GM12878 (cell line): ENCODE data around the gene ZNF423.

ENCODE experiments used
- LARP7 ChIP-seq: fragments of 450-650 bp; IDR thresholded peaks from 2 replicates; pipeline ENCODE4 v1.6.1; 2017; ENCODE audit warnings: mild to moderate bottlenecking
- NFIC ChIP-seq: IDR thresholded peaks from 2 replicates; pipeline ENCODE4 v1.6.1; 2012; ENCODE audit warnings: low read depth, mild to moderate bottlenecking, inconsistent platforms, low read length, moderate library complexity
- NFYB ChIP-seq: IDR thresholded peaks from 2 replicates; pipeline ENCODE4 v1.6.1; 2011; ENCODE audit warnings: low read depth, mild to moderate bottlenecking, low read length, improper control_type of control experiment, moderate library complexity; ENCODE audit not compliant: insufficient read depth
- POLR2A ChIP-seq: IDR thresholded peaks from 2 replicates; pipeline ENCODE4 v1.6.1; 2011; ENCODE audit warnings: low read depth, mild to moderate bottlenecking, low read length
- STAT3 ChIP-seq: IDR thresholded peaks from 2 replicates; pipeline ENCODE4 v1.6.1; 2011; ENCODE audit warnings: low read depth, low read length, improper control_type of control experiment
- ZNF274 ChIP-seq: IDR thresholded peaks from one replicate; pipeline ENCODE4 v1.8.0; 2011; ENCODE audit not compliant: insufficient read length, insufficient read depth
- TF ChIP-seq, protein P1 (sequence below), 3 experiments: IDR thresholded peaks in 2 of 3; conservative IDR thresholded peaks in 1 of 3; 2 replicates each; pipeline ENCODE4 v1.5.1; 2011; ENCODE audit warnings: low read depth in 3 of 3, low read length in 3 of 3, mild to moderate bottlenecking in 3 of 3, control low read depth in 2 of 3, moderate library complexity in 2 of 3, inconsistent platforms in 1 of 3, mixed read lengths in 1 of 3; ENCODE audit not compliant: control insufficient read depth in 2 of 3, insufficient read depth in 1 of 3; ENCODE audit errors: extremely low read depth in 1 of 3
- TF ChIP-seq, protein P2 (sequence below): IDR thresholded peaks from 2 replicates; pipeline ENCODE4 v1.6.1; 2012; ENCODE audit warnings: mild to moderate bottlenecking, low read depth, low read length

DNA sequence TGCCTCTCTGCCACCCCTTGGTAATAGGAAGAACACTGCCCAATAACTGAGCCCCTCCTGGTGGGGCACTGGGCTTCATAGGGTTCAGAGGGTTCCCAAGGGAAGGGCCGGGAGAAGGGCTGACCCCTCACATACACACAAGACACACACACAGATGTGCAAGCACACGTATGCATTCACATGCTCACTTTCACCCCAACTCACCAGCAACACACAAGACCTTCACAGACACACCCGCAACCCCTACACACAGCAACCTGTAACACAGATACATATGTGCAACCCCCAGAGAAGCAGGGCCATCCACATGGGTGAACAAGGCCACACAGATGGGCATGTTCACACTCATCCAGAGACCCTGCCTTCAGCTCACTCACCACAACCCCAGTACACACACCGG is 225.1 kb downstream of the ZNF423 start:
- TF ChIP-seq POLR2A (no peak), LARP7 (no peak), NFYB (no peak), STAT3 (no peak), NFIC (no peak), ZNF274 (no peak)
- TF ChIP-seq, protein P1, sequence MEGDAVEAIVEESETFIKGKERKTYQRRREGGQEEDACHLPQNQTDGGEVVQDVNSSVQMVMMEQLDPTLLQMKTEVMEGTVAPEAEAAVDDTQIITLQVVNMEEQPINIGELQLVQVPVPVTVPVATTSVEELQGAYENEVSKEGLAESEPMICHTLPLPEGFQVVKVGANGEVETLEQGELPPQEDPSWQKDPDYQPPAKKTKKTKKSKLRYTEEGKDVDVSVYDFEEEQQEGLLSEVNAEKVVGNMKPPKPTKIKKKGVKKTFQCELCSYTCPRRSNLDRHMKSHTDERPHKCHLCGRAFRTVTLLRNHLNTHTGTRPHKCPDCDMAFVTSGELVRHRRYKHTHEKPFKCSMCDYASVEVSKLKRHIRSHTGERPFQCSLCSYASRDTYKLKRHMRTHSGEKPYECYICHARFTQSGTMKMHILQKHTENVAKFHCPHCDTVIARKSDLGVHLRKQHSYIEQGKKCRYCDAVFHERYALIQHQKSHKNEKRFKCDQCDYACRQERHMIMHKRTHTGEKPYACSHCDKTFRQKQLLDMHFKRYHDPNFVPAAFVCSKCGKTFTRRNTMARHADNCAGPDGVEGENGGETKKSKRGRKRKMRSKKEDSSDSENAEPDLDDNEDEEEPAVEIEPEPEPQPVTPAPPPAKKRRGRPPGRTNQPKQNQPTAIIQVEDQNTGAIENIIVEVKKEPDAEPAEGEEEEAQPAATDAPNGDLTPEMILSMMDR (IDR thresholded peaks at IDR 0.05 in 2 of 3, conservative IDR thresholded peaks at IDR 0.05 in 1 of 3; ENCODE audit: control insufficient read depth in 2 of 3, extremely low read depth in 1 of 3, insufficient read depth in 1 of 3, low read depth in 3 of 3, low read length in 3 of 3) = no peak
- TF ChIP-seq, protein P2, sequence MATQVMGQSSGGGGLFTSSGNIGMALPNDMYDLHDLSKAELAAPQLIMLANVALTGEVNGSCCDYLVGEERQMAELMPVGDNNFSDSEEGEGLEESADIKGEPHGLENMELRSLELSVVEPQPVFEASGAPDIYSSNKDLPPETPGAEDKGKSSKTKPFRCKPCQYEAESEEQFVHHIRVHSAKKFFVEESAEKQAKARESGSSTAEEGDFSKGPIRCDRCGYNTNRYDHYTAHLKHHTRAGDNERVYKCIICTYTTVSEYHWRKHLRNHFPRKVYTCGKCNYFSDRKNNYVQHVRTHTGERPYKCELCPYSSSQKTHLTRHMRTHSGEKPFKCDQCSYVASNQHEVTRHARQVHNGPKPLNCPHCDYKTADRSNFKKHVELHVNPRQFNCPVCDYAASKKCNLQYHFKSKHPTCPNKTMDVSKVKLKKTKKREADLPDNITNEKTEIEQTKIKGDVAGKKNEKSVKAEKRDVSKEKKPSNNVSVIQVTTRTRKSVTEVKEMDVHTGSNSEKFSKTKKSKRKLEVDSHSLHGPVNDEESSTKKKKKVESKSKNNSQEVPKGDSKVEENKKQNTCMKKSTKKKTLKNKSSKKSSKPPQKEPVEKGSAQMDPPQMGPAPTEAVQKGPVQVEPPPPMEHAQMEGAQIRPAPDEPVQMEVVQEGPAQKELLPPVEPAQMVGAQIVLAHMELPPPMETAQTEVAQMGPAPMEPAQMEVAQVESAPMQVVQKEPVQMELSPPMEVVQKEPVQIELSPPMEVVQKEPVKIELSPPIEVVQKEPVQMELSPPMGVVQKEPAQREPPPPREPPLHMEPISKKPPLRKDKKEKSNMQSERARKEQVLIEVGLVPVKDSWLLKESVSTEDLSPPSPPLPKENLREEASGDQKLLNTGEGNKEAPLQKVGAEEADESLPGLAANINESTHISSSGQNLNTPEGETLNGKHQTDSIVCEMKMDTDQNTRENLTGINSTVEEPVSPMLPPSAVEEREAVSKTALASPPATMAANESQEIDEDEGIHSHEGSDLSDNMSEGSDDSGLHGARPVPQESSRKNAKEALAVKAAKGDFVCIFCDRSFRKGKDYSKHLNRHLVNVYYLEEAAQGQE = no peak
